HCT116 (cell line): ENCODE data around the gene SEC24D. TPM values are rescaled to one million over a fixed set of nuclear protein-coding genes. Genes with fewer than 3 reads are reported as not detected.

Experiments
- ATAC-seq: fragments of 200-7000 bp; cut with Tn5 transposase; 2 replicates; pipeline ENCODE4 v1.9.1; 2020; ENCODE audit warnings: mild to moderate bottlenecking, moderate library complexity
- BruUV-seq: library from RNA; stranded (reverse); fragments of 400-500 nt; replicated peaks from 2 replicates; lab custom pipeline; 2021; lab: Mats Ljungman, UMichigan
- CTCF ChIA-PET: fragments of 300-600 bp; sonication (Branson Sonifier 250); formaldehyde crosslinking; loops from one replicate; lab custom pipeline; 2021; ENCODE audit warnings: antibody characterized with exemption; lab: Charles Lee
- POLR2A ChIA-PET: fragments of 300-600, 350-600 bp; sonication (Branson Sonifier 250); formaldehyde crosslinking; loops from one replicate; lab custom pipeline; 2021; ENCODE audit warnings: antibody characterized with exemption; lab: Charles Lee
- RAD21 ChIA-PET, 2 experiments: fragments of 300-600 bp; sonication (Branson Sonifier 250); formaldehyde crosslinking; loops; one replicate each; lab custom pipeline; 2023; ENCODE audit warnings: low total read pairs in 2 of 2; ENCODE audit not compliant: uncharacterized antibody in 2 of 2, unreplicated experiment in 2 of 2, low non-redundant PET in 1 of 2; lab: Charles Lee
- DNase-seq: peaks from one replicate; pipeline ENCODE4 v3.0.0-alpha.2; 2010; ENCODE audit warnings: low read depth, low spot score
- H2AFZ ChIP-seq: fragments of 200-600 bp; shearing (Covaris generic), sonication (generic); 2 replicates; pipeline ENCODE4 v1.6.1; 2017; ENCODE audit warnings: low read depth, mixed run types, mixed read lengths, antibody characterized with exemption, low read length; ENCODE audit not compliant: poor library complexity, severe bottlenecking
- H3K27ac ChIP-seq: 2 replicates; pipeline ENCODE4 v1.5.1; 2012; ENCODE audit warnings: low read depth, low read length
- H3K27me3 ChIP-seq: fragments of 200-600 bp; sonication (generic); 2 replicates; pipeline ENCODE4 v1.6.1; 2016; ENCODE audit warnings: mixed run types, low read length, mixed read lengths; ENCODE audit not compliant: insufficient read depth
- H3K36me3 ChIP-seq, 2 experiments: fragments of 200-500 bp in 1 of 2; fragments of 200-600 bp in 1 of 2; sonication (Bioruptor generic) in 1 of 2; sonication (generic) in 1 of 2; 2 replicates each; pipeline versions ENCODE4 v1.5.1 to v1.6.1; 2014 to 2016; ENCODE audit warnings: low read length in 2 of 2, inconsistent platforms in 1 of 2, mixed read lengths in 1 of 2, mixed run types in 1 of 2; ENCODE audit not compliant: insufficient read depth in 2 of 2, control insufficient read depth in 1 of 2
- H3K4me1 ChIP-seq, 2 experiments: fragments of 200-600 bp in 1 of 2; sonication (generic) in 1 of 2; 2 replicates each; pipeline versions ENCODE4 v1.5.1 to v1.6.1; 2012 to 2017; ENCODE audit warnings: low read length in 2 of 2, inconsistent platforms in 1 of 2, mild to moderate bottlenecking in 1 of 2, mixed read lengths in 1 of 2, mixed run types in 1 of 2, moderate library complexity in 1 of 2; ENCODE audit not compliant: insufficient read depth in 2 of 2, control insufficient read depth in 1 of 2
- H3K4me2 ChIP-seq: fragments of 200-600 bp; sonication (generic); 2 replicates; pipeline ENCODE4 v1.6.1; 2017; ENCODE audit warnings: mixed run types, low read length, mixed read lengths
- H3K4me3 ChIP-seq, 2 experiments: fragments of 200-600 bp in 1 of 2; sonication (generic) in 1 of 2; replicated peaks in 1 of 2; 2 replicates each; pipeline ENCODE4 v1.5.1; 2011 to 2016; ENCODE audit warnings: low read length in 2 of 2, control low read depth in 1 of 2, low read depth in 1 of 2, mild to moderate bottlenecking in 1 of 2, mixed read lengths in 1 of 2, mixed run types in 1 of 2
- H3K79me2 ChIP-seq: fragments of 200-600 bp; sonication (generic); 2 replicates; pipeline ENCODE4 v1.6.1; 2017; ENCODE audit warnings: mild to moderate bottlenecking, mixed run types, low read length, moderate library complexity, mixed read lengths; ENCODE audit not compliant: insufficient read depth
- H3K9ac ChIP-seq: fragments of 200-600 bp; sonication (generic); 2 replicates; pipeline ENCODE4 v1.6.1; 2016; ENCODE audit warnings: low read length, mixed read lengths
- H3K9me2 ChIP-seq: fragments of 200-600 bp; sonication (generic), shearing (Covaris generic); 2 replicates; pipeline ENCODE4 v1.6.1; 2017; ENCODE audit warnings: mixed run types, mild to moderate bottlenecking, moderate library complexity; ENCODE audit not compliant: insufficient read depth
- H3K9me3 ChIP-seq, 2 experiments: fragments of 200-500 bp in 1 of 2; fragments of 200-600 bp in 1 of 2; sonication (Bioruptor generic) in 1 of 2; sonication (generic) in 1 of 2; 2 replicates each; pipeline ENCODE4 v1.6.1; 2014 to 2017; ENCODE audit warnings: low read length in 2 of 2, mixed read lengths in 2 of 2, inconsistent platforms in 1 of 2, low read depth in 1 of 2, mild to moderate bottlenecking in 1 of 2, mixed run types in 1 of 2, moderate library complexity in 1 of 2; ENCODE audit not compliant: control insufficient read depth in 1 of 2, insufficient read depth in 1 of 2
- H4K20me1 ChIP-seq: fragments of 200-600 bp; sonication (generic), shearing (Covaris generic); 2 replicates; pipeline ENCODE4 v1.6.1; 2017; ENCODE audit warnings: mixed run types, mild to moderate bottlenecking, moderate library complexity; ENCODE audit not compliant: insufficient read depth
- CBX3 ChIP-seq: IDR thresholded peaks from 2 replicates; pipeline ENCODE4 v1.6.1; 2012; ENCODE audit warnings: low read depth
- CEBPB ChIP-seq: IDR thresholded peaks from 2 replicates; pipeline ENCODE4 v1.6.1; 2012; ENCODE audit warnings: low read depth
- CTCF ChIP-seq, 3 experiments: fragments of 200-600 bp in 1 of 3; sonication (generic) in 1 of 3; IDR thresholded peaks in 2 of 3; conservative IDR thresholded peaks in 1 of 3; 2 replicates each; pipeline ENCODE4 v1.5.1; 2012 to 2017; ENCODE audit warnings: low read depth in 2 of 3, low read length in 2 of 3, antibody characterized with exemption in 1 of 3, borderline replicate concordance in 1 of 3, control low read depth in 1 of 3, mild to moderate bottlenecking in 1 of 3, mixed read lengths in 1 of 3, mixed run types in 1 of 3, moderate library complexity in 1 of 3; ENCODE audit not compliant: insufficient read depth in 1 of 3
- EGR1 ChIP-seq: IDR thresholded peaks from 2 replicates; pipeline ENCODE4 v1.6.1; 2012; ENCODE audit warnings: low read depth
- ELF1 ChIP-seq: IDR thresholded peaks from 2 replicates; pipeline ENCODE4 v1.6.1; 2012; ENCODE audit warnings: low read depth, borderline replicate concordance
- FOSL1 ChIP-seq: IDR thresholded peaks from 2 replicates; pipeline ENCODE4 v1.6.1; 2012; ENCODE audit warnings: low read depth
- JUND ChIP-seq: IDR thresholded peaks from 2 replicates; pipeline ENCODE4 v1.6.1; 2012
- MAX ChIP-seq: IDR thresholded peaks from 2 replicates; pipeline ENCODE4 v1.6.1; 2012
- POLR2A ChIP-seq: IDR thresholded peaks from 2 replicates; pipeline ENCODE4 v1.7.0; 2011; ENCODE audit warnings: borderline replicate concordance; ENCODE audit not compliant: insufficient read depth, insufficient read length; ENCODE audit errors: extremely low read depth
- POLR2AphosphoS5 ChIP-seq: IDR thresholded peaks from 2 replicates; pipeline ENCODE4 v1.6.1; 2011; ENCODE audit warnings: mild to moderate bottlenecking, low read depth, low read length, moderate library complexity
- RAD21 ChIP-seq: IDR thresholded peaks from 2 replicates; pipeline ENCODE4 v1.6.1; 2012; ENCODE audit warnings: low read depth, mild to moderate bottlenecking
- SIN3A ChIP-seq: IDR thresholded peaks from 2 replicates; pipeline ENCODE4 v1.6.1; 2012; ENCODE audit warnings: low read depth
- SRF ChIP-seq: IDR thresholded peaks from 2 replicates; pipeline ENCODE4 v1.6.1; 2012; ENCODE audit warnings: low read depth
- TCF7L2 ChIP-seq: IDR thresholded peaks from 2 replicates; pipeline ENCODE4 v1.7.0; 2011; ENCODE audit warnings: borderline replicate concordance, inconsistent platforms; ENCODE audit not compliant: insufficient read depth, insufficient read length; ENCODE audit errors: extremely low read depth
- ZFX ChIP-seq: fragments of 450-650 bp; IDR thresholded peaks from 2 replicates; pipeline ENCODE4 v1.6.1; 2017
- ZNF274 ChIP-seq: fragments of 200-500 bp; sonication (Bioruptor generic); IDR thresholded peaks from 2 replicates; pipeline ENCODE4 v1.6.1; 2014; ENCODE audit warnings: mild to moderate bottlenecking, low read depth, low read length, inconsistent platforms
- intact Hi-C: fragments of 100-400 bp; cut with micrococcal nuclease; formaldehyde crosslinking; loops from 2 replicates; pipeline ENCODE4 v1.10.0; 2022
- total RNA-seq: library from RNA; stranded (reverse); gene quantifications from one replicate; pipeline ENCODE4 v1.2.1, GENCODE V29; 2021; ENCODE audit not compliant: unreplicated experiment
- TF ChIP-seq, protein P1 (sequence below): IDR thresholded peaks from 2 replicates; pipeline ENCODE4 v1.6.1; 2012
- TF ChIP-seq, protein P2 (sequence below): IDR thresholded peaks from 2 replicates; pipeline ENCODE4 v1.6.1; 2012; ENCODE audit warnings: low read depth

Gene SEC24D
- total RNA-seq, 1 experiment from 2014 or later: 28.5 TPM

DNA sequence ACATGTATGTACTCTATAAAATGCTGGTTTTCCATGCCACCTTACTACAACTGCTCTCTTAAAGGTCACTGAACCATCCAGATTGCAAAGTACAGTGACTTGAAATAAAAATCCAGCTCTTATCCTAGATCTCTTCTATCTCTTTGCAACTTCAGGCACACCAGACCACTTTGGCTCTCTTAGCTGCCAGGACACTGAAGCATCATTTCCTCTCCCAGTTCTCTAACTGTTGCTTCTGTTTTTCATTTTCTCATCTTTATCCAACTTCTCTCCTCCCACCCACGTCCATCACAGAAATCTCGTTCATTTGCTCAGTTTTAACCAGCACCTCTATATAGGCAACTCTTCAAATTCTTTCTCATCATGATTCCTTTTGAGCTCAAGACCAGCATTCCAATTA lies 76.4 kb downstream of the SEC24D start:
- Histone ChIP-seq H3K9me2 (no peaks in the 10 kb centered on the region), H3K27ac (no peak overlapping the region), H3K4me1 (no peaks in the 10 kb centered on the region), H3K9me3 (no peaks in the 10 kb centered on the region), H3K79me2 (no peaks in the 10 kb centered on the region), H3K36me3 (peaks cover 0 to 3% of the 10 kb centered on the region in 2 experiments; a peak in 2 of 4 replicates), H3K9ac (no peak overlapping the region), H3K27me3 (no peaks in the 10 kb centered on the region), H3K4me2 (no peak overlapping the region), H4K20me1 (no peaks in the 10 kb centered on the region), H2AFZ (no peak overlapping the region), H3K4me3 (no peak overlapping the region)
- intact Hi-C loops: no loop called here
- BruUV-seq: no TSS peak
- TF ChIP-seq MAX (no peak), ZNF274 (no peak), FOSL1 (no peak), CTCF (IDR thresholded peaks at IDR 0.05 in 2 of 3, conservative IDR thresholded peaks at IDR 0.05 in 1 of 3; ENCODE audit: borderline replicate concordance in 1 of 3, insufficient read depth in 1 of 3, low read depth in 2 of 3, low read length in 2 of 3) (no peak), SRF (no peak), SIN3A (no peak), POLR2AphosphoS5 (no peak), CEBPB (no peak), ZFX (no peak), JUND (no peak), EGR1 (no peak), RAD21 (no peak), TCF7L2 (no peak), CBX3 (no peak), ELF1 (no peak), POLR2A (no peak)
- TF ChIP-seq, protein P1, sequence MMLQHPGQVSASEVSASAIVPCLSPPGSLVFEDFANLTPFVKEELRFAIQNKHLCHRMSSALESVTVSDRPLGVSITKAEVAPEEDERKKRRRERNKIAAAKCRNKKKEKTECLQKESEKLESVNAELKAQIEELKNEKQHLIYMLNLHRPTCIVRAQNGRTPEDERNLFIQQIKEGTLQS: no peak
- TF ChIP-seq, protein P2, sequence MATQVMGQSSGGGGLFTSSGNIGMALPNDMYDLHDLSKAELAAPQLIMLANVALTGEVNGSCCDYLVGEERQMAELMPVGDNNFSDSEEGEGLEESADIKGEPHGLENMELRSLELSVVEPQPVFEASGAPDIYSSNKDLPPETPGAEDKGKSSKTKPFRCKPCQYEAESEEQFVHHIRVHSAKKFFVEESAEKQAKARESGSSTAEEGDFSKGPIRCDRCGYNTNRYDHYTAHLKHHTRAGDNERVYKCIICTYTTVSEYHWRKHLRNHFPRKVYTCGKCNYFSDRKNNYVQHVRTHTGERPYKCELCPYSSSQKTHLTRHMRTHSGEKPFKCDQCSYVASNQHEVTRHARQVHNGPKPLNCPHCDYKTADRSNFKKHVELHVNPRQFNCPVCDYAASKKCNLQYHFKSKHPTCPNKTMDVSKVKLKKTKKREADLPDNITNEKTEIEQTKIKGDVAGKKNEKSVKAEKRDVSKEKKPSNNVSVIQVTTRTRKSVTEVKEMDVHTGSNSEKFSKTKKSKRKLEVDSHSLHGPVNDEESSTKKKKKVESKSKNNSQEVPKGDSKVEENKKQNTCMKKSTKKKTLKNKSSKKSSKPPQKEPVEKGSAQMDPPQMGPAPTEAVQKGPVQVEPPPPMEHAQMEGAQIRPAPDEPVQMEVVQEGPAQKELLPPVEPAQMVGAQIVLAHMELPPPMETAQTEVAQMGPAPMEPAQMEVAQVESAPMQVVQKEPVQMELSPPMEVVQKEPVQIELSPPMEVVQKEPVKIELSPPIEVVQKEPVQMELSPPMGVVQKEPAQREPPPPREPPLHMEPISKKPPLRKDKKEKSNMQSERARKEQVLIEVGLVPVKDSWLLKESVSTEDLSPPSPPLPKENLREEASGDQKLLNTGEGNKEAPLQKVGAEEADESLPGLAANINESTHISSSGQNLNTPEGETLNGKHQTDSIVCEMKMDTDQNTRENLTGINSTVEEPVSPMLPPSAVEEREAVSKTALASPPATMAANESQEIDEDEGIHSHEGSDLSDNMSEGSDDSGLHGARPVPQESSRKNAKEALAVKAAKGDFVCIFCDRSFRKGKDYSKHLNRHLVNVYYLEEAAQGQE: no peak
- ATAC-seq (no peak), DNase-seq (no peak)
- ChIA-PET RAD21 (no interaction called here), POLR2A (no interaction called here), CTCF (no interaction called here)
